Glomerular endothelial cell (primary cell): ENCODE data around the gene IYD. TPM values are rescaled to one million over a fixed set of nuclear protein-coding genes. Genes with fewer than 3 reads are reported as not detected.
"Not testable (repeated sequence)": the region's sequence is repeated elsewhere in the genome, so short reads cannot be mapped to it uniquely, and the experiment has no call there.

Source experiments
- DNase-seq: peaks from one replicate; pipeline ENCODE4 v3.0.0-alpha.2; 2011; ENCODE audit warnings: low read depth, low spot score; ENCODE audit errors: extremely low read depth
- total RNA-seq: library from RNA; depleted of rRNA; stranded (reverse); fragments of >200 nt; gene quantifications from 2 replicates; pipeline ENCODE4 v1.2.3, GENCODE V29; 2015

Gene IYD
- total RNA-seq, 1 donor from 2014 or later, result not detected

GRCh38 chr6:150349546-150349945 lies 19.3 kb upstream of the IYD start:
- DNase-seq, result no peak

GRCh38 chr6:150352321-150353296 lies 16.2 kb upstream of the IYD start:
- DNase-seq, result no peak

GRCh38 chr6:150353445-150353844 lies 15.4 kb upstream of the IYD start:
- DNase-seq, result no peak

- no peak for DNase-seq
Measured at GRCh38 chr6:150354754-150355571, 13.8 kb upstream of the IYD start.

- no peak for DNase-seq
Measured at GRCh38 chr6:150355932-150356331, 12.9 kb upstream of the IYD start.

- no peak for DNase-seq
Measured at GRCh38 chr6:150361876-150362275, 6.9 kb upstream of the IYD start.

GRCh38 chr6:150363733-150364132 lies 5.1 kb upstream of the IYD start:
- no peak for DNase-seq

- DNase-seq, result no peak
Measured at GRCh38 chr6:150366118-150366778, 2.6 kb upstream of the IYD start.

GRCh38 chr6:150369408-150369807 lies 596 bp downstream of the IYD start:
- no peak for DNase-seq

- no peak for DNase-seq
Measured at GRCh38 chr6:150370112-150370511, 1.3 kb downstream of the IYD start.

- DNase-seq, result no peak
Measured at GRCh38 chr6:150371356-150371755, 2.5 kb downstream of the IYD start.

- no peak for DNase-seq
Measured at GRCh38 chr6:150372051-150372450, 3.2 kb downstream of the IYD start.

GRCh38 chr6:150373260-150373701 lies 4.5 kb downstream of the IYD start:
- DNase-seq, result no peak

GRCh38 chr6:150374346-150374745 lies 5.5 kb downstream of the IYD start:
- not testable (repeated sequence) for DNase-seq

GRCh38 chr6:150377211-150377781 lies 8.5 kb downstream of the IYD start:
- DNase-seq, result no peak

GRCh38 chr6:150380256-150380655 lies 11.4 kb downstream of the IYD start:
- no peak for DNase-seq

- DNase-seq, result no peak
Measured at GRCh38 chr6:150382171-150382570, 13.4 kb downstream of the IYD start.

- no peak for DNase-seq
Measured at GRCh38 chr6:150391414-150391813, 22.6 kb downstream of the IYD start.

- DNase-seq, result no peak
Measured at GRCh38 chr6:150391890-150392289, 23.1 kb downstream of the IYD start.

GRCh38 chr6:150392452-150393220 lies 23.8 kb downstream of the IYD start:
- DNase-seq, result no peak
